Prostate gland (tissue), 2 donors: Measurements from ENCODE around the gene NTN1.
"Not testable (repeated sequence)": the region's sequence is repeated elsewhere in the genome, so short reads cannot be mapped to it uniquely, and the experiment has no call there.

Source experiments
- CTCF ChIP-seq, 4 experiments: fragments of 200-600 bp in 2 of 4; fragments of 450-650 bp in 2 of 4; sonication (generic) in 2 of 4; IDR thresholded peaks; 1 replicate in 3 of 4; 2 replicates in 1 of 4; pipeline ENCODE4 v1.5.1; 2016 to 2019; ENCODE audit warnings: antibody characterized with exemption in 4 of 4, mild to moderate bottlenecking in 2 of 4, moderate library complexity in 2 of 4
- POLR2A ChIP-seq: fragments of 450-650 bp; IDR thresholded peaks from one replicate; pipeline ENCODE4 v1.6.1; 2016; ENCODE audit warnings: antibody characterized with exemption, mild to moderate bottlenecking

- not testable (repeated sequence) for TF ChIP-seq CTCF (IDR thresholded peaks at IDR 0.05); POLR2A
Measured at GRCh38 chr17:9103193-9103592, 81.9 kb downstream of the NTN1 start.
